Neural cell (in vitro differentiated cells): ENCODE data around the gene PUM1.

Experiments
- RAD21 ChIP-seq: fragments of 450-650 bp; conservative IDR thresholded peaks from 2 replicates; pipeline ENCODE4 v1.6.1; 2014; ENCODE audit warnings: antibody characterized with exemption, mild to moderate bottlenecking, moderate library complexity
- SMC3 ChIP-seq: fragments of 450-650 bp; conservative IDR thresholded peaks from 2 replicates; pipeline ENCODE4 v1.6.1; 2014; ENCODE audit warnings: antibody characterized with exemption, mild to moderate bottlenecking, moderate library complexity; ENCODE audit not compliant: poor library complexity
- TF ChIP-seq, protein P1 (sequence below): fragments of 450-650 bp; IDR thresholded peaks from 2 replicates; pipeline ENCODE4 v1.5.1; 2014; ENCODE audit warnings: antibody characterized with exemption, mild to moderate bottlenecking, moderate library complexity; ENCODE audit not compliant: poor library complexity, severe bottlenecking
- TF ChIP-seq, protein P2 (sequence below): IDR thresholded peaks from 2 replicates; pipeline ENCODE4 v1.6.1; 2012; ENCODE audit warnings: borderline replicate concordance

DNA sequence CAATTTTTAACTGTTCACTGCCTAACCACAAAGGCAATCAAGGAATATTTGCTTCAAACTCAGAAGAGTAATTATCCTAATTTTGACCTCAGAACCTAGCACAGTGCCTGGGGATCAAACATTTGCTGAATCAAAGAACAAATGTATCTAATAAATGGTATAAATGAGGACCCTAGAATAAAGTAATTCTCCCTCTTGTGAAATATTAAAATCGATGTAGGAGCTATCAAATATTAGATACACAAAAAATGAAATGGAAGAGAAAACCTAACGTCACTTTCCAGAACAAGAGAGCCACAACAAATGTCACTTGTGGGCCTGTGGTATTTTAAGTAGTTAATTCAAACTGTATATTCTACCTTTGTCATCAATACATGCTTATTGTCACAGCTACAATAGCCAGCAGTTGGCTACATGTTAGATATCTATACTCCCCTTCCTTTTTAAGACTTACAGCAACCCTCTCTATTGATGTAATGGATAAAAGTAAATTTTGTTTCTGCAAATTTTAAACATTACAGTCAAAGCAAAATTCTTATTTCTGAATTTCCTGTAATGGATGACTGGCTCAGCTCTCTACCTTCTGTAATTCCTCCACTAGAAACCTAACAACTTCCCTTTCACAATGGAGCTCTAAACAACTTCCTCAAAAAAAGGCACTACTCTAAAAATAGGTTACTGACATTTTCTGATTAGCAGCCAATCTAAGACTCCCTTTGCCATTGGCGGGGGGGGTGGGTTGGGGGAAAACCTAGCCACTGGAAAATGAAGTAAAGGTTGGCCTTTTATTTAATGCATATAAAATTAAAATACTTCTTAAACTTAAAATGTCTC, 37.6 kb downstream of the PUM1 start:
- TF ChIP-seq, protein P1, sequence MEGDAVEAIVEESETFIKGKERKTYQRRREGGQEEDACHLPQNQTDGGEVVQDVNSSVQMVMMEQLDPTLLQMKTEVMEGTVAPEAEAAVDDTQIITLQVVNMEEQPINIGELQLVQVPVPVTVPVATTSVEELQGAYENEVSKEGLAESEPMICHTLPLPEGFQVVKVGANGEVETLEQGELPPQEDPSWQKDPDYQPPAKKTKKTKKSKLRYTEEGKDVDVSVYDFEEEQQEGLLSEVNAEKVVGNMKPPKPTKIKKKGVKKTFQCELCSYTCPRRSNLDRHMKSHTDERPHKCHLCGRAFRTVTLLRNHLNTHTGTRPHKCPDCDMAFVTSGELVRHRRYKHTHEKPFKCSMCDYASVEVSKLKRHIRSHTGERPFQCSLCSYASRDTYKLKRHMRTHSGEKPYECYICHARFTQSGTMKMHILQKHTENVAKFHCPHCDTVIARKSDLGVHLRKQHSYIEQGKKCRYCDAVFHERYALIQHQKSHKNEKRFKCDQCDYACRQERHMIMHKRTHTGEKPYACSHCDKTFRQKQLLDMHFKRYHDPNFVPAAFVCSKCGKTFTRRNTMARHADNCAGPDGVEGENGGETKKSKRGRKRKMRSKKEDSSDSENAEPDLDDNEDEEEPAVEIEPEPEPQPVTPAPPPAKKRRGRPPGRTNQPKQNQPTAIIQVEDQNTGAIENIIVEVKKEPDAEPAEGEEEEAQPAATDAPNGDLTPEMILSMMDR = no peak
- TF ChIP-seq RAD21 (no peak), SMC3 (no peak)
- TF ChIP-seq, protein P2, sequence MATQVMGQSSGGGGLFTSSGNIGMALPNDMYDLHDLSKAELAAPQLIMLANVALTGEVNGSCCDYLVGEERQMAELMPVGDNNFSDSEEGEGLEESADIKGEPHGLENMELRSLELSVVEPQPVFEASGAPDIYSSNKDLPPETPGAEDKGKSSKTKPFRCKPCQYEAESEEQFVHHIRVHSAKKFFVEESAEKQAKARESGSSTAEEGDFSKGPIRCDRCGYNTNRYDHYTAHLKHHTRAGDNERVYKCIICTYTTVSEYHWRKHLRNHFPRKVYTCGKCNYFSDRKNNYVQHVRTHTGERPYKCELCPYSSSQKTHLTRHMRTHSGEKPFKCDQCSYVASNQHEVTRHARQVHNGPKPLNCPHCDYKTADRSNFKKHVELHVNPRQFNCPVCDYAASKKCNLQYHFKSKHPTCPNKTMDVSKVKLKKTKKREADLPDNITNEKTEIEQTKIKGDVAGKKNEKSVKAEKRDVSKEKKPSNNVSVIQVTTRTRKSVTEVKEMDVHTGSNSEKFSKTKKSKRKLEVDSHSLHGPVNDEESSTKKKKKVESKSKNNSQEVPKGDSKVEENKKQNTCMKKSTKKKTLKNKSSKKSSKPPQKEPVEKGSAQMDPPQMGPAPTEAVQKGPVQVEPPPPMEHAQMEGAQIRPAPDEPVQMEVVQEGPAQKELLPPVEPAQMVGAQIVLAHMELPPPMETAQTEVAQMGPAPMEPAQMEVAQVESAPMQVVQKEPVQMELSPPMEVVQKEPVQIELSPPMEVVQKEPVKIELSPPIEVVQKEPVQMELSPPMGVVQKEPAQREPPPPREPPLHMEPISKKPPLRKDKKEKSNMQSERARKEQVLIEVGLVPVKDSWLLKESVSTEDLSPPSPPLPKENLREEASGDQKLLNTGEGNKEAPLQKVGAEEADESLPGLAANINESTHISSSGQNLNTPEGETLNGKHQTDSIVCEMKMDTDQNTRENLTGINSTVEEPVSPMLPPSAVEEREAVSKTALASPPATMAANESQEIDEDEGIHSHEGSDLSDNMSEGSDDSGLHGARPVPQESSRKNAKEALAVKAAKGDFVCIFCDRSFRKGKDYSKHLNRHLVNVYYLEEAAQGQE = no peak
